HepG2 (cell line): ENCODE results near the gene ATAD3C. TPM values are rescaled to one million over a fixed set of nuclear protein-coding genes. Genes with fewer than 3 reads are reported as not detected.

Experiments used
- HOXA9 ChIP-seq: sonication (generic); formaldehyde crosslinking; IDR thresholded peaks from 2 replicates; pipeline ENCODE4 v1.8.1; 2022; ENCODE audit warnings: missing genetic modification reagents, mild to moderate bottlenecking, moderate library complexity, borderline replicate concordance
- KLF9 ChIP-seq: IDR thresholded peaks from 2 replicates; pipeline ENCODE4 v1.6.1; 2016; ENCODE audit warnings: low read depth
- PAF1 ChIP-seq: IDR thresholded peaks from 2 replicates; pipeline ENCODE4 v1.6.1; 2016; ENCODE audit warnings: missing genetic modification reagents, missing compliant biosample characterization
- PHF8 ChIP-seq: sonication (generic); formaldehyde crosslinking; IDR thresholded peaks from 2 replicates; pipeline ENCODE4 v1.5.0; 2020; ENCODE audit warnings: missing genetic modification reagents
- PRPF4 ChIP-seq: fragments of 200-400 bp; formaldehyde crosslinking; IDR thresholded peaks from 2 replicates; pipeline ENCODE4 v1.6.1; 2016; ENCODE audit warnings: low read length, low read depth; ENCODE audit not compliant: poor library complexity, severe bottlenecking
- SMAD1 ChIP-seq: sonication (generic); formaldehyde crosslinking; IDR thresholded peaks from 2 replicates; pipeline ENCODE4 v1.4.0; 2020; ENCODE audit warnings: missing genetic modification reagents, low read depth, mild to moderate bottlenecking, borderline replicate concordance
- ZFP37 ChIP-seq: sonication (generic); formaldehyde crosslinking; IDR thresholded peaks from 2 replicates; pipeline ENCODE4 v1.4.0; 2020; ENCODE audit warnings: missing genetic modification reagents, borderline replicate concordance
- ZNF230 ChIP-seq: sonication (generic); formaldehyde crosslinking; IDR thresholded peaks from 2 replicates; pipeline ENCODE4 v1.4.0; 2020; ENCODE audit warnings: mild to moderate bottlenecking, missing genetic modification reagents
- ZNF563 ChIP-seq: sonication (generic); formaldehyde crosslinking; IDR thresholded peaks from 2 replicates; pipeline ENCODE4 v1.8.0; 2022; ENCODE audit warnings: mild to moderate bottlenecking, moderate library complexity, missing genetic modification reagents
- ZNF772 ChIP-seq: sonication (generic); formaldehyde crosslinking; IDR thresholded peaks from 2 replicates; pipeline ENCODE4 v1.5.0; 2020; ENCODE audit warnings: mild to moderate bottlenecking, missing genetic modification reagents
- ZNF788 ChIP-seq: sonication (generic); formaldehyde crosslinking; IDR thresholded peaks from 2 replicates; pipeline ENCODE4 v1.5.0; 2020; ENCODE audit warnings: mild to moderate bottlenecking, missing genetic modification reagents, borderline replicate concordance
- ZNF83 ChIP-seq: sonication (generic); formaldehyde crosslinking; IDR thresholded peaks from 2 replicates; pipeline ENCODE4 v1.4.0; 2020; ENCODE audit warnings: missing genetic modification reagents, mild to moderate bottlenecking, borderline replicate concordance
- polyA plus RNA-seq, 8 experiments: library from polyadenylated mRNA; depleted of rRNA in 3 of 8; stranded (reverse) in 7 of 8; unstranded in 1 of 8; fragments of >200 nt; fragmentation: Illumina TruSeq in 4 of 8; extraction: Trizol in 4 of 8; gene quantifications; 2 replicates each; pipeline versions ENCODE4 v1.2.1 to v1.2.3, GENCODE V29; 2011 to 2016; ENCODE audit warnings: low read depth in 4 of 8, missing spikeins in 1 of 8, mixed read lengths in 1 of 8; ENCODE audit not compliant: insufficient read depth in 1 of 8
- total RNA-seq, 5 experiments: library from RNA; depleted of rRNA; stranded (reverse); fragments of >200 nt; fragmentation: Illumina TruSeq; extraction: Trizol; gene quantifications; 2 replicates each; pipeline ENCODE4 v1.2.3, GENCODE V29; 2016; ENCODE audit warnings: low read depth in 1 of 5
- TF ChIP-seq, protein P1 (sequence below): sonication (generic); formaldehyde crosslinking; IDR thresholded peaks from 2 replicates; pipeline ENCODE4 v1.4.0; 2020; ENCODE audit warnings: missing genetic modification reagents
- TF ChIP-seq, protein P2 (sequence below): sonication (generic); formaldehyde crosslinking; conservative IDR thresholded peaks from 2 replicates; pipeline ENCODE4 v1.4.0; 2020; ENCODE audit warnings: missing genetic modification reagents
- TF ChIP-seq, protein P3 (sequence below): sonication (generic); formaldehyde crosslinking; IDR thresholded peaks from 2 replicates; pipeline ENCODE4 v1.4.0; 2020; ENCODE audit warnings: missing genetic modification reagents
- TF ChIP-seq, protein P4 (sequence below): IDR thresholded peaks from 2 replicates; pipeline ENCODE4 v1.6.1; 2012; ENCODE audit warnings: low read depth, low read length, improper control_type of control experiment
- TF ChIP-seq, protein P5 (sequence below): sonication (generic); formaldehyde crosslinking; IDR thresholded peaks from 2 replicates; pipeline ENCODE4; 2020; ENCODE audit warnings: missing genetic modification reagents, mild to moderate bottlenecking, borderline replicate concordance

The ATAD3C gene
- total and polyA plus RNA-seq, 2 of the 13 experiments (the other 11 are each of a cell fraction or from before 2014, with no cell fraction given) = 2.4 to 3.2 TPM

DNA sequence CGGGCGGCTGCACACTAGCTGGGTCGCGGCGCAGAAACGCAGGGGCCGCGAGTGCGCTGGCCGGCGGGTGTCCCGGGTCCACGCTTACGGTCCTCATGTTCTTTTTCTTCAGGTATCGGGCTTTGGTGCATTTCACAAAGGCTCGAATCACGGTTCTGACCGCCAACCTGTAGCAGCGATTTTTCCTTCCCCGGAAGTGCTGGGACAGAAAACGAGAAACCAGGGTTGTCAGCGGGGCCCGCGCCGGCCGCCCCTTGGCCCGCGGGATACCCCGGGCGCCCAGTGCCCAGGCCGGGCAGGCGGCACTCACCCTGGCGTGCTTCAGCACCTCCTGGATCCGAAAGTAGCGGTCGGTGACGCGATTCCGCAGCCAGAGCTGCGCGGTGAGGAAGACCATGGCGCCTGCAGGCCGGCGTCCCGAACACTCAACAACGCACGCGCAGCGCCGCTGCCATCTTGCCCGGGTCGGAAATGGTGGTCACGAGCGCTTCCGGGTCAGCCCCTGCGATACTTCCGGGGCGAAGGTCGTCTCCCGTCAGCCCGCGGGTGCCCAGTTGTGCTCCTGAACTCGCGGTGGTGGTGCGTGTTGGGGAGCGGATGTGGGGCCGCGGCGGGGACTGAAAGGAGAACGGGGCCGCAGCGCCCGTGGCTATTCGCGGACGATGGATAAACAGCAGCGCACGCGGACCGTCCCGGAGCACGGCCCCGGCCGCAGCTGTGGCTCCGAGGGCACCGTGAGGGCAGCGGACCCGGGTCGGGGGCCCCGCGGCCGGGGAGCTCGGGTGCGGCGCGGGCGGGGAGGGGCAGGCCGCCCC is 42.5 kb upstream of the ATAD3C start, which contains the start of gene MRPL20 (continued):
- TF ChIP-seq HOXA9 (CRISPR knock-in tag) (peak; percentile 68; the same call in 1 of the 2 replicates), PAF1 (CRISPR knock-in tag) (no peak), ZNF772 (CRISPR knock-in tag) (peak; percentile 59), ZFP37 (CRISPR knock-in tag) (no peak), ZNF788 (CRISPR knock-in tag) (peak; percentile 87), ZNF230 (CRISPR knock-in tag) (peak; percentile 74), KLF9 (CRISPR knock-in tag) (0 out of 2 replicates have a peak, but pooled peaks have one; percentile 59), ZNF83 (no peak), PHF8 (CRISPR knock-in tag) (peak; percentile 92), ZNF563 (CRISPR knock-in tag) (peak; percentile 92), PRPF4 (no peak), SMAD1 (CRISPR knock-in tag) (0 out of 2 replicates have a peak, but pooled peaks have one; percentile 67)
- TF ChIP-seq, protein P1, sequence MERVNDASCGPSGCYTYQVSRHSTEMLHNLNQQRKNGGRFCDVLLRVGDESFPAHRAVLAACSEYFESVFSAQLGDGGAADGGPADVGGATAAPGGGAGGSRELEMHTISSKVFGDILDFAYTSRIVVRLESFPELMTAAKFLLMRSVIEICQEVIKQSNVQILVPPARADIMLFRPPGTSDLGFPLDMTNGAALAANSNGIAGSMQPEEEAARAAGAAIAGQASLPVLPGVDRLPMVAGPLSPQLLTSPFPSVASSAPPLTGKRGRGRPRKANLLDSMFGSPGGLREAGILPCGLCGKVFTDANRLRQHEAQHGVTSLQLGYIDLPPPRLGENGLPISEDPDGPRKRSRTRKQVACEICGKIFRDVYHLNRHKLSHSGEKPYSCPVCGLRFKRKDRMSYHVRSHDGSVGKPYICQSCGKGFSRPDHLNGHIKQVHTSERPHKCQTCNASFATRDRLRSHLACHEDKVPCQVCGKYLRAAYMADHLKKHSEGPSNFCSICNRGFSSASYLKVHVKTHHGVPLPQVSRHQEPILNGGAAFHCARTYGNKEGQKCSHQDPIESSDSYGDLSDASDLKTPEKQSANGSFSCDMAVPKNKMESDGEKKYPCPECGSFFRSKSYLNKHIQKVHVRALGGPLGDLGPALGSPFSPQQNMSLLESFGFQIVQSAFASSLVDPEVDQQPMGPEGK (CRISPR knock-in tag) = peak; percentile 82
- TF ChIP-seq, protein P2, sequence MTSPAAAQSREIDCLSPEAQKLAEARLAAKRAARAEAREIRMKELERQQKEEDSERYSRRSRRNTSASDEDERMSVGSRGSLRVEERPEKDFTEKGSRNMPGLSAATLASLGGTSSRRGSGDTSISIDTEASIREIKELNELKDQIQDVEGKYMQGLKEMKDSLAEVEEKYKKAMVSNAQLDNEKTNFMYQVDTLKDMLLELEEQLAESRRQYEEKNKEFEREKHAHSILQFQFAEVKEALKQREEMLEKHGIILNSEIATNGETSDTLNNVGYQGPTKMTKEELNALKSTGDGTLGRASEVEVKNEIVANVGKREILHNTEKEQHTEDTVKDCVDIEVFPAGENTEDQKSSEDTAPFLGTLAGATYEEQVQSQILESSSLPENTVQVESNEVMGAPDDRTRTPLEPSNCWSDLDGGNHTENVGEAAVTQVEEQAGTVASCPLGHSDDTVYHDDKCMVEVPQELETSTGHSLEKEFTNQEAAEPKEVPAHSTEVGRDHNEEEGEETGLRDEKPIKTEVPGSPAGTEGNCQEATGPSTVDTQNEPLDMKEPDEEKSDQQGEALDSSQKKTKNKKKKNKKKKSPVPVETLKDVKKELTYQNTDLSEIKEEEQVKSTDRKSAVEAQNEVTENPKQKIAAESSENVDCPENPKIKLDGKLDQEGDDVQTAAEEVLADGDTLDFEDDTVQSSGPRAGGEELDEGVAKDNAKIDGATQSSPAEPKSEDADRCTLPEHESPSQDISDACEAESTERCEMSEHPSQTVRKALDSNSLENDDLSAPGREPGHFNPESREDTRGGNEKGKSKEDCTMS (CRISPR knock-in tag) = no peak
- TF ChIP-seq, protein P3, sequence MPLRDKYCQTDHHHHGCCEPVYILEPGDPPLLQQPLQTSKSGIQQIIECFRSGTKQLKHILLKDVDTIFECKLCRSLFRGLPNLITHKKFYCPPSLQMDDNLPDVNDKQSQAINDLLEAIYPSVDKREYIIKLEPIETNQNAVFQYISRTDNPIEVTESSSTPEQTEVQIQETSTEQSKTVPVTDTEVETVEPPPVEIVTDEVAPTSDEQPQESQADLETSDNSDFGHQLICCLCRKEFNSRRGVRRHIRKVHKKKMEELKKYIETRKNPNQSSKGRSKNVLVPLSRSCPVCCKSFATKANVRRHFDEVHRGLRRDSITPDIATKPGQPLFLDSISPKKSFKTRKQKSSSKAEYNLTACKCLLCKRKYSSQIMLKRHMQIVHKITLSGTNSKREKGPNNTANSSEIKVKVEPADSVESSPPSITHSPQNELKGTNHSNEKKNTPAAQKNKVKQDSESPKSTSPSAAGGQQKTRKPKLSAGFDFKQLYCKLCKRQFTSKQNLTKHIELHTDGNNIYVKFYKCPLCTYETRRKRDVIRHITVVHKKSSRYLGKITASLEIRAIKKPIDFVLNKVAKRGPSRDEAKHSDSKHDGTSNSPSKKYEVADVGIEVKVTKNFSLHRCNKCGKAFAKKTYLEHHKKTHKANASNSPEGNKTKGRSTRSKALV = 0 out of 2 replicates have a peak, but pooled peaks have one; percentile 28
- TF ChIP-seq, protein P4, sequence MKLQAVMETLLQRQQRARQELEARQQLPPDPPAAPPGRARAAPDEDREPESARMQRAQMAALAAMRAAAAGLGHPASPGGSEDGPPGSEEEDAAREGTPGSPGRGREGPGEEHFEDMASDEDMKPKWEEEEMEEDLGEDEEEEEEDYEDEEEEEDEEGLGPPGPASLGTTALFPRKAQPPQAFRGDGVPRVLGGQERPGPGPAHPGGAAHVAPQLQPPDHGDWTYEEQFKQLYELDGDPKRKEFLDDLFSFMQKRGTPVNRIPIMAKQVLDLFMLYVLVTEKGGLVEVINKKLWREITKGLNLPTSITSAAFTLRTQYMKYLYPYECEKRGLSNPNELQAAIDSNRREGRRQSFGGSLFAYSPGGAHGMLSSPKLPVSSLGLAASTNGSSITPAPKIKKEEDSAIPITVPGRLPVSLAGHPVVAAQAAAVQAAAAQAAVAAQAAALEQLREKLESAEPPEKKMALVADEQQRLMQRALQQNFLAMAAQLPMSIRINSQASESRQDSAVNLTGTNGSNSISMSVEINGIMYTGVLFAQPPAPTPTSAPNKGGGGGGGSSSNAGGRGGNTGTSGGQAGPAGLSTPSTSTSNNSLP = no peak
- TF ChIP-seq, protein P5, sequence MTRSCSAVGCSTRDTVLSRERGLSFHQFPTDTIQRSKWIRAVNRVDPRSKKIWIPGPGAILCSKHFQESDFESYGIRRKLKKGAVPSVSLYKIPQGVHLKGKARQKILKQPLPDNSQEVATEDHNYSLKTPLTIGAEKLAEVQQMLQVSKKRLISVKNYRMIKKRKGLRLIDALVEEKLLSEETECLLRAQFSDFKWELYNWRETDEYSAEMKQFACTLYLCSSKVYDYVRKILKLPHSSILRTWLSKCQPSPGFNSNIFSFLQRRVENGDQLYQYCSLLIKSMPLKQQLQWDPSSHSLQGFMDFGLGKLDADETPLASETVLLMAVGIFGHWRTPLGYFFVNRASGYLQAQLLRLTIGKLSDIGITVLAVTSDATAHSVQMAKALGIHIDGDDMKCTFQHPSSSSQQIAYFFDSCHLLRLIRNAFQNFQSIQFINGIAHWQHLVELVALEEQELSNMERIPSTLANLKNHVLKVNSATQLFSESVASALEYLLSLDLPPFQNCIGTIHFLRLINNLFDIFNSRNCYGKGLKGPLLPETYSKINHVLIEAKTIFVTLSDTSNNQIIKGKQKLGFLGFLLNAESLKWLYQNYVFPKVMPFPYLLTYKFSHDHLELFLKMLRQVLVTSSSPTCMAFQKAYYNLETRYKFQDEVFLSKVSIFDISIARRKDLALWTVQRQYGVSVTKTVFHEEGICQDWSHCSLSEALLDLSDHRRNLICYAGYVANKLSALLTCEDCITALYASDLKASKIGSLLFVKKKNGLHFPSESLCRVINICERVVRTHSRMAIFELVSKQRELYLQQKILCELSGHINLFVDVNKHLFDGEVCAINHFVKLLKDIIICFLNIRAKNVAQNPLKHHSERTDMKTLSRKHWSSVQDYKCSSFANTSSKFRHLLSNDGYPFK (CRISPR knock-in tag) = peak; percentile 93; the same call in 1 of the 2 replicates
